Kidney epithelial cell (primary cell): ENCODE results near the gene MAP7. TPM values are rescaled to one million over a fixed set of nuclear protein-coding genes. Genes with fewer than 3 reads are reported as not detected.

Source experiments
- DNase-seq: peaks from one replicate; pipeline ENCODE4 v3.0.0-alpha.2; 2010; ENCODE audit warnings: low read depth
- H3K27me3 ChIP-seq: 2 replicates; pipeline ENCODE4 v1.6.0; 2011; ENCODE audit warnings: low read length; ENCODE audit not compliant: control insufficient read depth, insufficient read depth
- H3K36me3 ChIP-seq: 2 replicates; pipeline ENCODE4 v1.5.1; 2011; ENCODE audit warnings: low read length; ENCODE audit not compliant: control insufficient read depth, insufficient read depth
- H3K4me3 ChIP-seq: 2 replicates; pipeline ENCODE4 v1.5.1; 2011; ENCODE audit warnings: low read depth, mild to moderate bottlenecking, control low read depth, low read length
- total RNA-seq: library from RNA; depleted of rRNA; stranded (reverse); fragments of >200 nt; gene quantifications from 2 replicates; pipeline ENCODE4 v1.2.3, GENCODE V29; 2015
- TF ChIP-seq, protein P1 (sequence below): IDR thresholded peaks from 2 replicates; pipeline ENCODE4 v1.5.1; 2011; ENCODE audit warnings: mild to moderate bottlenecking, moderate library complexity, low read length, control low read depth, inconsistent platforms; ENCODE audit not compliant: insufficient read depth, poor library complexity, severe bottlenecking

The MAP7 gene
- total RNA-seq, 1 donor from 2014 or later, result 17.6 TPM

DNA sequence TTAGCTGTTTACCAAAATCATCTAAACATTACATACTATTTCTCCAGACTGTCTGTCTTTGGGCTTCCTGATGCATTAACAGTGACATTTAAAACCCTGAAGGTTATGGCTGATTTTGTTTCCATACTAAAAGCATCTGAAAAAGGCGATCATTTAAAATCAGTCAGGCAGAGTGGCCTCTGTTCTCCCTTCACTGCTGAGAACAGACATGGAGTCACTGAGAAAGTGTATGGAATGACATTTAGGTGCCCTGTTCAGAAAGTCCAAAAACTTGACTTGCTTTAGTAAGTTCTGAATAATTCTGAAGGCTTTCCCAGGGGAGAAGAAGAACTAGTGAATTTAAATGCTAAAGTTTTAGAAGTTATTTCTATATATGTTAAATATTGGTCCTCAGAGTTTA, 83.0 kb downstream of the MAP7 start:
- Histone ChIP-seq H3K4me3 (no peak overlapping the region), H3K27me3 (no peaks in the 10 kb centered on the region), H3K36me3 (no peaks in the 10 kb centered on the region)
- TF ChIP-seq, protein P1, sequence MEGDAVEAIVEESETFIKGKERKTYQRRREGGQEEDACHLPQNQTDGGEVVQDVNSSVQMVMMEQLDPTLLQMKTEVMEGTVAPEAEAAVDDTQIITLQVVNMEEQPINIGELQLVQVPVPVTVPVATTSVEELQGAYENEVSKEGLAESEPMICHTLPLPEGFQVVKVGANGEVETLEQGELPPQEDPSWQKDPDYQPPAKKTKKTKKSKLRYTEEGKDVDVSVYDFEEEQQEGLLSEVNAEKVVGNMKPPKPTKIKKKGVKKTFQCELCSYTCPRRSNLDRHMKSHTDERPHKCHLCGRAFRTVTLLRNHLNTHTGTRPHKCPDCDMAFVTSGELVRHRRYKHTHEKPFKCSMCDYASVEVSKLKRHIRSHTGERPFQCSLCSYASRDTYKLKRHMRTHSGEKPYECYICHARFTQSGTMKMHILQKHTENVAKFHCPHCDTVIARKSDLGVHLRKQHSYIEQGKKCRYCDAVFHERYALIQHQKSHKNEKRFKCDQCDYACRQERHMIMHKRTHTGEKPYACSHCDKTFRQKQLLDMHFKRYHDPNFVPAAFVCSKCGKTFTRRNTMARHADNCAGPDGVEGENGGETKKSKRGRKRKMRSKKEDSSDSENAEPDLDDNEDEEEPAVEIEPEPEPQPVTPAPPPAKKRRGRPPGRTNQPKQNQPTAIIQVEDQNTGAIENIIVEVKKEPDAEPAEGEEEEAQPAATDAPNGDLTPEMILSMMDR, result no peak
- no peak for DNase-seq

DNA sequence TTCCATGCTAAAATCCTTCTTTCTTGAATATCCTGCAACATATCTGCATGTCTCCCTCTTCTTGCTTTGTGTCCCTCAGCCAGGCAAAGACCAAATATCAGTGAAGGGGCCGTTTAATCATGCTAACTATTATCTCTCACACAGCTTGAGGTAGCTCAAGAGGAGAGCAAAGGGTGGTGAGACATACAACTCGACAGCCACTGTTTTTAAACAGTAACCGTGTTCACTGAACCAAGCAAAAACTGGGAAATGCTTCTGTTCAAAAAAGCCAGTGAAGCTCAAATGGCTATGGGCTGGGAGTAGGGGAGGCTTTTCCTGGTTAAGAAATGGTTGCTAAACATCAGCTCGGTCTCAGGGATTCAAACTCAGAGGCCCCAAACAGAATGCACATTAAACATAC, 83.4 kb downstream of the MAP7 start:
- H3K4me3 ChIP-seq, result no peak overlapping the region
- H3K36me3 ChIP-seq, result no peaks in the 10 kb centered on the region
- TF ChIP-seq, protein P1, result no peak
- DNase-seq, result peak; percentile 38
- no peaks in the 10 kb centered on the region for H3K27me3 ChIP-seq

DNA sequence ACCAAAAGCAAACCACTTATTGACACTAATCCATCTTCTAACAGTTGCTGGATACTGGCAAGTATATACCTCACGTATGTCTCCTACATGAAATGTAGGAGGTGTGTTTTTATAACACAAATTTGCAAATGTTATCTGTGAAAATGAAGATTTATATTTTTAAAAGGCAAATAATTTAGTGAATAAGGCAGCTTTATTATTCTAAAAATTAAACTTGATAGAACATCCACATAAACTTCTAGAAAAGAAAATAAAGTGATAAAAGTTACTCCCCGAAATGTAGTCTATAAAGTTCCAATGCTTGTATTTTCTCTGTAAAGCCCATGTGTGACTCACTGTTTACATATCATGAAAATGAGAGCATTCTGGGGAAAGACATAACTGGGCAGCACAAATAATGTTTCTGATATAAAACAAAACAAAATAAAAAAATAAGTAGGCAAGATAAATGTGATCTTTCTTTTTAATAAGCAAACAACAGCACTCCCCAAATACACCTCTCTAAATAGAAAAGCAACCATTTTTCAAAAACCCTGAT, 84.4 kb downstream of the MAP7 start:
- H3K36me3 ChIP-seq, result no peaks in the 10 kb centered on the region
- TF ChIP-seq, protein P1, result no peak
- DNase-seq, result no peak
- H3K4me3 ChIP-seq, result no peak overlapping the region
- no peaks in the 10 kb centered on the region for H3K27me3 ChIP-seq

DNA sequence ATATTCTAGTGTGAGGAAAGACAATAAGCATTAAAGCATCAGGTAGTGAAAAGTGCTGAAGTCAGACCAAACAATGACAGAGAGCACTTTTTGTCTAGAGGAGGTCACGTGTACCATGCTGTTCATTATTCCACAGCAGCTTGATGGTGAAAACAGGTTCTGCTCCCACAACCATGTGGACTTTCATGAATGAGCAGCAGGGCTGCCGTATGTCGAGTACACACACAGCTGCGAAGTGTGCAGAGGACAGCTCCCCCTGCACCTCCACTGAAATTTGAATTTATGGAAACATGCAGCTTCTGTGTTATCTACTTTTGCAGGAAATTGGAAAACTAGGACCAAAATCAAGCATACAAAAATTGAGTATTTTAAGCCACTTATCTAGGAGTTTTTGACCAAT, 85.3 kb downstream of the MAP7 start:
- H3K27me3 ChIP-seq, result no peaks in the 10 kb centered on the region
- DNase-seq, result no peak
- H3K4me3 ChIP-seq, result no peak overlapping the region
- TF ChIP-seq, protein P1, result no peak
- no peaks in the 10 kb centered on the region for H3K36me3 ChIP-seq

DNA sequence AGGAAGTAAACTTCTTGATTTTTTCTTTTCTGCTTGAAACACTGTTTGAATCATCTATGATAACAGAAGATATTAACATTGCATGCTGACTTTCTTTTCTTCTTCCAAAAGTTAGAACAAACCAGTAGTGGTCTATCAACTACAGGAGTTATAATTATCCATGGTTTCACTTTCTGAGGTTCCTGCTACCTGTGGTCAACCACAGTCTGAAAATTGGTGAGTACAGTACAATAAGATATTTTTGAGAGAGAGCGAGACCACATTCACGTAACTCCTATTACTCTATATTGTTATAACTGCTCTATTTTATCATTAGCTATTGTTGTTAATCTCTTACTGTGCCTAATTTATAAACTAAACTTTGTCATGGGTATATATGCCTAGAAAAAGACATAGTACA, 86.1 kb downstream of the MAP7 start:
- Histone ChIP-seq H3K36me3 (no peaks in the 10 kb centered on the region), H3K4me3 (no peak overlapping the region), H3K27me3 (no peaks in the 10 kb centered on the region)
- DNase-seq, result no peak
- TF ChIP-seq, protein P1, result no peak

DNA sequence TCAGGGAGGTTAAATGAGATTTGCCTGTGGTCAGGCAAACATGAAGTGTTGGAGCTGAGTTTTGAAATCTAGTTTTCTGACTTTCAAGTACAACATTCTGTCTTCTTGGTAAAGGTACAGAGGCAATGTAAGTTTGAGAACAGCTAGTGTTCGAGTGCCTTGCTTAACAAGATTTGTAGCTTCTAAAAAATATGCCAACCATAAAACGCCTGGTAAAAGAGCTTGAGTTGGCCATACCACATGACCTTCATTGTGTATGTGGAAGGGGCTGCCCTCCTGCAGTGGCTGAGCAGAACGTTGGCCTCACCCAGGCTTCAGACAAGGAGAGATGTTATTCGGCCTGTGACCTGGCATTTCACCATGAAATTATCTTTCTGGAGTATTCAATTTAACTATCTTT, 86.5 kb downstream of the MAP7 start:
- Histone ChIP-seq H3K27me3 (no peaks in the 10 kb centered on the region), H3K36me3 (no peaks in the 10 kb centered on the region), H3K4me3 (no peak overlapping the region)
- TF ChIP-seq, protein P1, result no peak
- DNase-seq, result no peak
